ENCODE measurements around the gene TMEM165. TPM values are rescaled to one million over a fixed set of nuclear protein-coding genes. Genes with fewer than 3 reads are reported as not detected.
"Not testable (repeated sequence)": the region's sequence is repeated elsewhere in the genome, so short reads cannot be mapped to it uniquely, and the experiment has no call there.

TMEM165 gene
- 45.3 TPM for polyA plus RNA-seq (2012; ENCODE audit: insufficient read depth, insufficient read length, low read depth)

GRCh38 chr4:55395529-55396307 is at the start of gene TMEM165:
TSS of gene TMEM165 (plus strand) at chr4:55395957. CDS start at chr4:55396190, 233 bp downstream.
- Histone ChIP-seq H3K4me1 (peaks cover 4% of the 10 kb centered on the region; the same call in 1 of the 2 replicates), H3K9me3 (no peaks in the 10 kb centered on the region), H3K4me3 (ENCODE audit: low read depth, low read length) (peak within 1 kb of the TSS; percentile 80), H3K36me3 (peaks cover 13% of the 10 kb centered on the region), H3K27me3 (no peaks in the 10 kb centered on the region)
- TF ChIP-seq CTCF (IDR thresholded peaks at IDR 0.05; ENCODE audit: low read depth, low read length), result no peak
- DNase-seq, result peak; percentile 95

- TF ChIP-seq CTCF (IDR thresholded peaks at IDR 0.05; ENCODE audit: low read depth, low read length), result peak; percentile 60
- peak; percentile 89 for DNase-seq
- Histone ChIP-seq H3K36me3 (no peaks in the 10 kb centered on the region), H3K27me3 (no peaks in the 10 kb centered on the region), H3K4me3 (ENCODE audit: low read depth, low read length) (peak within 1 kb of the TSS; percentile 54), H3K9me3 (no peaks in the 10 kb centered on the region), H3K4me1 (no peaks in the 10 kb centered on the region)
These were observed 49.5 kb upstream of the TMEM165 start, which contains the start of gene SRD5A3 for GRCh38 chr4:55345980-55346850. TSS of gene SRD5A3 (plus strand) at chr4:55346242. CDS start at chr4:55346337, 95 bp downstream.

- H3K36me3 ChIP-seq, result no peaks in the 10 kb centered on the region
- no peaks in the 10 kb centered on the region for H3K27me3 ChIP-seq
- no peak for DNase-seq
- peak overlapping the region; percentile 54 for H3K4me3 ChIP-seq (ENCODE audit: low read depth, low read length)
- TF ChIP-seq CTCF (IDR thresholded peaks at IDR 0.05; ENCODE audit: low read depth, low read length), result no peak
- H3K4me1 ChIP-seq, result no peaks in the 10 kb centered on the region
- H3K9me3 ChIP-seq, result no peaks in the 10 kb centered on the region
These were observed 48.9 kb upstream of the TMEM165 start for GRCh38 chr4:55346851-55347255.

GRCh38 chr4:55347610-55348228 is 48.0 kb upstream of the TMEM165 start:
- Histone ChIP-seq H3K4me1 (no peaks in the 10 kb centered on the region), H3K9me3 (no peaks in the 10 kb centered on the region), H3K4me3 (ENCODE audit: low read depth, low read length) (no peak overlapping the region), H3K27me3 (no peaks in the 10 kb centered on the region), H3K36me3 (no peaks in the 10 kb centered on the region)
- DNase-seq, result no peak
- TF ChIP-seq CTCF (IDR thresholded peaks at IDR 0.05; ENCODE audit: low read depth, low read length), result no peak

GRCh38 chr4:55348466-55348865 is 47.3 kb upstream of the TMEM165 start:
- H3K4me1 ChIP-seq, result no peaks in the 10 kb centered on the region
- no peak for TF ChIP-seq CTCF (IDR thresholded peaks at IDR 0.05; ENCODE audit: low read depth, low read length)
- no peaks in the 10 kb centered on the region for H3K27me3 ChIP-seq
- H3K36me3 ChIP-seq, result no peaks in the 10 kb centered on the region
- H3K9me3 ChIP-seq, result no peaks in the 10 kb centered on the region
- H3K4me3 ChIP-seq (ENCODE audit: low read depth, low read length), result no peak overlapping the region
- DNase-seq, result no peak

GRCh38 chr4:55350870-55351269 is 44.9 kb upstream of the TMEM165 start:
- not testable (repeated sequence) for H3K4me1 ChIP-seq; H3K36me3 ChIP-seq; H3K9me3 ChIP-seq; H3K27me3 ChIP-seq; DNase-seq; H3K4me3 ChIP-seq (ENCODE audit: low read depth, low read length)

All from BE2C (cell line).